HTR-8/SVneo (cell line): ENCODE measurements around the gene STARD6.
"Not testable (repeated sequence)": the region's sequence is repeated elsewhere in the genome, so short reads cannot be mapped to it uniquely, and the experiment has no call there.

Experiments
- DNase-seq: peaks from one replicate; pipeline ENCODE4 v3.0.0; 2011; ENCODE audit warnings: low spot score, mixed read lengths; ENCODE audit not compliant: insufficient read length
- FAIRE-seq: peaks from 2 replicates; lab custom pipeline; 2011; peaks lifted over from hg19 to GRCh38; lab: Jason Lieb, UNC

STARD6 gene, protein sequence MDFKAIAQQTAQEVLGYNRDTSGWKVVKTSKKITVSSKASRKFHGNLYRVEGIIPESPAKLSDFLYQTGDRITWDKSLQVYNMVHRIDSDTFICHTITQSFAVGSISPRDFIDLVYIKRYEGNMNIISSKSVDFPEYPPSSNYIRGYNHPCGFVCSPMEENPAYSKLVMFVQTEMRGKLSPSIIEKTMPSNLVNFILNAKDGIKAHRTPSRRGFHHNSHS

DNA sequence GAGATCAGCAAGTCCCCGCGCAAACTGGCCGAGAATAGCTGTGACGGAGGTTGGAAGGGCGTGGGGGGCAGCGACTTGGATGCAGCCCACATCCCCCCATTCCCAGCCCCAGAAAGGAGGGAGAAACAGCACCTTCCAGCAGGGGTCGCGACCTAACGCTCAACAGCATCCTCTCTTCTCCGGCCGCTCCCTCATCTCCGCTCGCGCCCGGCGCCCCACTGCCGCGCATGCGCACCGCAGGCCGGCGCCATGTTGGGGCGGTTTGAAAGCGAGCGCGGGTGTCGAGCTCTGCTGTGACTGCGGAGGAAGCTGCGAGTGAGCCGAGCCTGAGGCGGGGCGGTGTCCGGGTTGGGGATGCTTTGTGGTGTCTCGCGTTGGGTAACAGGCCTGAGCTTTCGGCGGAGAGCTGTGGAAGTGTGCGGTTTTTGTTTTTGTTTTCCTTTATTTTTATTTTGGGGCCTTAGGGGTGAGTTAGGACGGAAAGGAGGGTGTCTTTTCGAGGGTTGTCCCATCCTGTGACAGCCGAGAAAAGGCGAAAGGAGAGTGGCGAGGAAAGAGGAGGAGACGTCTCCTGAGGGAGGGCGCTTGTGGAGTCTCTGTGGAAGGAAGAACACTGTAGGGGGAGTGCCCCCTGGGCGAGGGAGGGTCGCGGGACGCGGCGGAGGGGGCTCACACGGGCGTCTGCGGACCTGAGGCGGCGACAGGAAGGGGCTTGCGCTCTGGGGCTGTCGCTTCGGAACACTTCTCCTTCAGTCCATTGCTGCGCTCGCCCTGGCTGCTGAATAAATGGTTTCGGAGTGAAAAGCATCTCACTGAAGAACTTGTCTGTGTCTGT is at the start of gene STARD6, which contains the start of gene C18orf54:
TSS of gene STARD6 (minus strand) at position 199 of the 835 bp plus-strand sequence. CDS start 3,285 bp downstream, outside the sequence.
TSS of gene C18orf54 (plus strand) at position 247 of the 835 bp plus-strand sequence. CDS start 2,667 bp downstream, outside the sequence.
- DNase-seq (peak; percentile 75), FAIRE-seq (peak; percentile 67)

DNA sequence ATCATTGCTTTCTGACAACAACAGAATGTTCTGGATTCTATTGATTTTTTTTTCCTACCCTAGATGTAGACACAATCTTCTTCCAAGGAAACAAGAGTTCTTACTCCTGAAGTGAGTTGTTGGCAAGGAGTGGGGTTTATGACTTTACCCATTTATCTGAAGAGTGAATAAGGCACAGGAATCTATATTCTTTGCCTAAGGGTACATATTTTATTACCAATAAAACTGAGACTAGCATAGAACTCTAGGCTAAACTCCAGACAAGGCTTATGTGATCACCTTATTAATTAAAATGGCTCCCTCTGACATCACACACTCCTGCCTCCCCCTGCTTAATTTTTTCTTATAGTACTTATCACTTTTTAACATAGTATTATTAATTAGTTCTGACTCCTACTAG is 47.6 kb upstream of the STARD6 start:
- no peak for FAIRE-seq
- no peak for DNase-seq

DNA sequence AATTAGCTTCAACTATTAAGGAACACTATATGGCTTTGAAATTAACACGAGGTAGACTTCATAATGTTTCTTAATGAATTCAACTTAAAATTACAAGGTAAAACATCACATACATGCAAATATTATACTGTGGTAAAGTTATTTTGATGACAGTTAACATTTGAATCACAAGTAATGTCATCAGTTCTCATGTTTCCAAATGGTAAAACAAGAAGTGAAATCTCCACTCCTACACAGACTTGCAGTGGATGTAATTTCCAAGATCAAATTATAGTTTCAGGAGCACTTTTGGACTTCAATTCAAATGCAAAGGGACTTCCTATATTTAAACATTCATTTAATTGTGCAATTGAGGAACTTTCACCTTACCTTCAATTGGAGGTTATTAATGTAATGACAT is 39.1 kb upstream of the STARD6 start:
- DNase-seq (no peak), FAIRE-seq (no peak)

DNA sequence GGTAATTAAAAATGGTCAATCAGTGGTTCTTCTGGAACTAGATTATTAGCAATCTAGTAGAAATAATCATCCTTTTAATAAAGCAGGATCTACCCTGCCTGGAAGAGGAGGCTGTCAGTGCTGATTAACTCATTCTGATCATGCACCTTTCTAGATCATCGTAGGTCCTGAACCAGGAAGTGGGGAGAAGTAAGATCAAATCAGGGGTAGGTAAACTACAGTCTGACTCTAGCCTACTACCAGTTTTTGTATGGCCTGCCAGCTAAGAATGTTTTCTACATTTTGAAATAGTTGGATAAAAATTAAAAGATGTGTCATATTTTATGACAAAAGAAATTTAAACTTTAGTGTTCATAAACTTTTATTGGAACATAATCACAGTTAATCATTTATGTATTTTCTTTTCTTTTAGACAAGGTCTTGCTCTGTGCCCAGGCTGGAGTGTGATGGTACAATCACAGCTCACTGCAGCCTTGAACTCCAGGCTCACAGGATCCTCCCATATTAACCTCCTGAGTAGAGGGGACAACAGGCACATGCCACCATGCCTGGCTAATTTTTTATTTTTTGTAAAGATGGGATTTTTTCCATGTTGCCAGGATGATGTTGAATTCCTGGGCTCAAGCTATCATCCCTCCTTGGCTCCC is 36.1 kb upstream of the STARD6 start:
- FAIRE-seq (no peak), DNase-seq (no peak)

DNA sequence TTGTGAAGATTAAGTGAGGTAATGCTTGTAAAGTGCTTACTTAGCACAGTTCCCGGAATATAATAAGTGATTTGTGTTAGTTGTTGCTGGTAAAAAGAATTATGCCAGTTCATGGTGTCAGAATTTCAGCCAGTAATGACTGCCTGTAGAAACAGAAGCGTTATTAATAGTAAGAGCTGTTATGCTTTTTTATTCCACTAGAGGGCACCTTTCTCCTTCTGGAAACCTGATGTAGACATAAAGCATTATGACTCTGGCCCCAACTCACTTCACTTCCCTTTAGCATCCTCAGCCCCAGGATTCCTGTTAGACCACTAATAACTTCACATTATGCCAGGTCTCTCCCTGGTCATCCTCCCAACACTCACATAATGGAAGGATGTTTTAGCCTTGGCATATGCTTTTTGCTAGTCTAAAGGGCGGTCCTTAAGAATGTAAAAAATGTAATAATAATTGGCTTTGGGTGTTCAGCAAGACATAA is 34.9 kb upstream of the STARD6 start:
- peak; percentile 13 for DNase-seq

DNA sequence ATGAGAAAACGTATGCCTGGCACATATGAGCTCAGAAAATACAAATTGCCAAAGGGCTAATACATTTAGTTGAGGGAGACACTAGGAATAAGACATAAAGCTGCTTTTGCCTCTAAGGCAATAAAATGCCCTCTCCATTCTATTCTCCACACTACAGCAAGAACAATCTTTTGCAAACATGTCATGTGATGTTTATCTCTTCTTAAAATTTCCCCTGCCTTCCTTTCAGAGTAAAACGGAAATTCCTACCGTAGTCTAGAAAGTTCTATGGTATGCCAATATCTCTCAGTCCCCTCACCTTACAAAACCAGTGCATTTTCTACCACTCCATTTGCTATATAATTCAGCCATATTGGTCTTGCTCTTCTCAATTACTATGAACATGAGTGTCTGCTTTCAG is 33.2 kb upstream of the STARD6 start:
- no peak for FAIRE-seq

More for the DNA sequence above, 34.9 kb upstream of the STARD6 start:
- peak; percentile 73 for FAIRE-seq

DNA sequence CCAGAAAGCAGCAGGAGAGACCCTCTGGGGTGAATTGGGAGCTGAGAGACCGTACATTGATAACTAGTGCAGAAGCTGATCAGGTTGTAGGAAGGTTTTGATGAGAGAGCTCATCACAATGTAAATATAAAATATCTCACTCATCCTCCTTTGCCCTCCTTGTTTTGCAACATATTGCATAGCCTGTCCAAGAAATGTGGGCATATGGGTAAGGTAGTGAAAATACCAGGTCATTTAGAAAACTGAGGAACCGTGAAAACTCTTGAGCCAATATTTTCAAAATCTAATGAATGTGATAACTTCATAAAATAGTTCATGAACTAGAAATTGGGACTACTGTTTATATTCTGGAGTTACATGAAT is 31.5 kb upstream of the STARD6 start:
- FAIRE-seq: no peak
- no peak for DNase-seq

More for the DNA sequence above, 33.2 kb upstream of the STARD6 start:
- no peak for DNase-seq

DNA sequence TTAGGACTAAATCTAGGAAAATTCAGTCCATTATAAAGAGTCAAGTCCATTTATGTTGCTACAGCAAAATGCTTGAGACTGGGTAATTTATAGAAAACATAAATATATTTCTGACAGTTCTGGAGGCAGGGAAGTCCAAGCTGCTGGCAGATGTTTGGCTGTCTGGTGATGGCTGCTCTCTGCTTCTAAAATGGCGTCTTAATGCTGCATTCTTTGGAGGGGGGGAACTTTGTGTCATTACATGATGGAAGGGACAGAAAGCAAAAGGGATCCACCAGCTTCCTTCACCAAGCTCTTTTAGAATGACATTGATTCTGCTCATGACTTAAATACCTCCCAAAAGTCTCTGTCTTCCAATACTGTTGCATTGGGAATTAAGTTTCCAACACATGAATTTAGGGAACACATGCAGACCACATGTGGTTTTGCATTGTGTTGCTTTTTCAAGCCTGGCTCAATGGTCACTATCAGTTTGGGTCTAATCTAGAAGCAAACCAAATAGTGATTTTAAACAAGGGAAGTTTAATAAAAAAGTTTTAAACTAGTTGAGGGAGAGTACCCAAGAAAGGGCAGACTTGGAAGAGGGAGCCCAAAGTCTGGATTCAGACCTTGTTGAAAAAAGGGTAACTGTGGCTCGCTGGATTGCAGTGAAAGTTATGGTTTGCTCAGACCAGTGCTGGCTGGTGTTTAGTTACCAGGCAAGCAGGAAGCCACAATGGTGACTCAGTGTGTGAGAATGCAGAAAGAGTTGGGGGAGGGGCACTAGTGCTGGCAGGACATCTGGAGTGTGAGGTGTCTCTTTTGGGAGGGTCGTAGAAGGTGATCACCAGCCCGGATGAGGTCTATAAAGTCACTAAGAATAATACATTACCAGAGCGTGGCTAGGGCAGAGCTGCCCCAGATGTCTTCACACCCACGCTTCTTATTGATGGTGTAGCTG is 30.8 kb upstream of the STARD6 start:
- no peak for FAIRE-seq
- DNase-seq: peak; percentile 41

DNA sequence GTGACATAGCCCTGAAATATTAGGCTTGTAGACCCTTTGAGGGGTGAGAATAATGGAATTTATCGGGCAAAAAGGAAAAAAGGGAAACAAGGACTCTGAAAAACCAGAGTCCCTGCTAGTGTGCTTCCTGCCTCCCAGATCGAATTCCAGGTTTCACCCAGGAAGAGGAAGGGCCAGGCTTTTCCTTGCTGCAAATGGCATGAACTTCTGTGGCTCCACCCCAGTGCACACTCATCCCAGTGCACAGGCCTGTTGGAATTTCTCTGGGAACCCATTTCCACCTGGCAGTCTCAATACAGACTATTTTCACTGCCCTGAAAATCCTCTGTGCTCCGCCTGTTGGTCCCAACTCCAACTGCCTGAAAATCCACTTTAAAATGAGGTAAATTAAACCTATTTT is 30.0 kb upstream of the STARD6 start:
- FAIRE-seq: no peak
- no peak for DNase-seq

DNA sequence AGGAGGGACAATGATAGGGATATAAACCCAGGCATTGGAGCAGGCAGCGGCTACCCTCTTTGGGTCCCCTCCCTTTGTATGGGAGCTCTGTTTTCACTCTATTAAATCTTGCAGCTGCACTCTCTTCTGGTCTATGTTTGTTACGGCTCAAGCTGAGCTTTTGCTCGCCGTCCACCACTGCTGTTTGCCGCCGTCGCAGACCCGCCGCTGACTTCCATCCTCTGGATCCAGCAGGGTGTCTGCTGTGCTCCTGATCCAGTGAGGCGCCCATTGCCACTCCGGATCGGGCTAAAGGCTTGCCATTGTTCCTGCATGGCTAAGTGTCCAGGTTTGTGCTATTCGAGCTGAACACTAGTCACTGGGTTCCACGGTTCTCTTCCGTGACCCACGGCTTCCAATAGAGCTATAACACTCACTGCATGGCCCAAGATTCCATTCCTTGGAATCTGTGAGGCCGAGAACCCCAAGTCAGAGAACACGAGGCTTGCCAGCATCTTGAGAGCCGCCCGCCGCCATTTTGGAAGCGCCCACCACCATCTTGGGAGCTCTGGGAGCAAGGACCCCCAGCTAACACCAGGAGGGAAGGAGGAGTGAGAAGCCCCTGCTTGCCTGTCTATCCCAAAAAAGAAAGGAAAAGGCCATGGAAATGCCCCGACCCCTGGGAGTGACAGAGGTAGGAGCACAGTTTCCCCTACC is 29.3 kb upstream of the STARD6 start:
- FAIRE-seq, DNase-seq: not testable (repeated sequence)

DNA sequence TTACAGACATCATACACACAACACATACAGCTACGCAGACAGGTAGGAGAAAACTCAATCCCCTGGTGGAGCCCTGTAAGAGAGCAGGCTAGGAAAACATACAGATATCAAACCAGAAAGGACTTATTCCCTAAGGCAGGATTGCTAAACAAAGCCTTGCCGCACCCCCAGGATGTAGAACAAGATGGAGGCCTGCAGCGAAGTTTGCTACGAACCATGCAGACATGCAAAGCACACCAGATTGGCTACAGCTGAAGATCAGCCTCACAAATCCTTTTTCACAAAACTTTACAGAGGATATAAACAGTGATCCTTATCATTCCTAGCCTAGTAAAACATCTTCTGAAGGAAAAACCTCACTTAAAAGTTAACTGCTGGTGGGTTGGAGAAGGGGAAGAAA is 28.4 kb upstream of the STARD6 start:
- no peak for DNase-seq
- FAIRE-seq: no peak

DNA sequence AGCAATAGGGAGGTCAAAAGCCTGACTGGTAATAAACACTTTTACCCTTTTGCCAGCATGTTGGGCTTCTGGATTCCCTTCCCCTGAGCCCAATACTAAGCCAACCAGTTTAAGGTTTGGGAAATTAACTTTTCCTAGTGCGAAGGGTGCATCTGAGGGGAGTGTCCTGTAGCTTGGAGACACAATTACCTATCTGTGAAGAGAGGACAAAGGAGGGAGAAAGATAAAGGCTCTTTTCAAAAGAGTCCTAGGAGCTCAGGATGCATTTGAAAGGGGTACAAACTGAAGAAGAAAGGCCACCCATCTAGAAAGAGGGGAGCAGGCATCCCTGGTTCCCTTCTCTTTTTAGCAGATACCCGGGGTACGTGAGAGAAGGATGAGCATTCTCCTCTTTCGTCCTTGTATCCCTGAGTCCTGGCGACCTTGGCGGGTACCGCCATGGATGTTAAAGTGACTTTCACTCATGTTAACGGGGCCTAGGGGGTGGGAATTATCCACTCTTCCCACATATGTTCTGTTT is 25.1 kb upstream of the STARD6 start:
- DNase-seq: no peak
- FAIRE-seq: no peak

DNA sequence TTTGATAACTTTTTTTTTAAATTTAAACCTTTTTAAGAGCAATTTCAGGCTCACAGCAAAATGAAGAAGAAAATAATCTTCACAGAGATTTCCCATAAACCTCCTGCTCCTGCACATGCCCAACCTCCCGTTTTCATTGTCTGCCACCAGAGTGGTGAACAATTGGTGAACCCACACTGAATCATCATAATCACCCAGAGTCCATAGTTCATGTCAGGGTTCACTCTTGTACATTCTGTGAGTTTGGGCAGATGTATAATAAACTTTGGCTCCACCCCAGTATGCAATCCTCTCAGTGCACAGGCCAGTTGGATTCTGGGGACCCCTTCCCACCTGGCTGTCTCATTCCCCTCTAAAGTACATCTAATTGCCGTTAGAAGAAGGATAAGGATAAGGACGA is 24.4 kb upstream of the STARD6 start:
- FAIRE-seq (no peak), DNase-seq (no peak)

DNA sequence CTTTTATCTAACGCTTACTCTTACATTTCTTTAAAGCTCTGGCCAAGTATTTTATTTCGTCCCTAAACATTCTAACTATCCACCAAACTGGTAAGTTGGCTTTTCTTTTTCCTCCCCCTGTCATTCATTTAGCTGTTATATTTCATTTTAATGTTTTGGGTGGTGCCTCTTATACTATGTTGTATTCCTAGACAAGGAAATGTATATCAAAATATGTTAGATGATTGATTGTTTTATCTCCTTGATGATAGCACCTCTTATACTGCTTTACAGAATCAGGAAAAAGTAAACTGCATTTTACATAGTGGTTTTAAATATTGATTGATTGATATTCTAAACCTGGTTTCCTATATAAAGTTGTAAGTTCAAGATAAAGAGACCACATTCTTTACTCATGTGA is 24.0 kb upstream of the STARD6 start:
- DNase-seq (no peak), FAIRE-seq (no peak)

DNA sequence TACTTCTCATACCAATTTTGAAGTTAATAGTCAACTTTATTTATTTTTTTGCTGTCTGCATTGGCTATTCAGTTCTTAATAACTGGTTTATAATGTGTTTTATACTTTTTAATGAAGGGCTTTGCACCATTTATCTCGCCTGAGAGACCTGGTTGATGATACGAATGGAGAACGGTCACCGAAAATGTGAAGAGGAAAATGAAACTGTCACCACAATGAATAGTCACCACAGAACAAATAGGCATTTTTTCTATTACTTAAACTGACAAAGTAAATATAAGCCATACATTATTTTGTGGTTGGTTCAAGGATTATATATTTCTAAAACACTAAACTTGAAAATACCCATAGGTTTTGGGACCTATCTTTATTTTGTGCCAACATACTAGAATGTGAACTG is 20.4 kb upstream of the STARD6 start:
- no peak for DNase-seq
- FAIRE-seq: no peak

DNA sequence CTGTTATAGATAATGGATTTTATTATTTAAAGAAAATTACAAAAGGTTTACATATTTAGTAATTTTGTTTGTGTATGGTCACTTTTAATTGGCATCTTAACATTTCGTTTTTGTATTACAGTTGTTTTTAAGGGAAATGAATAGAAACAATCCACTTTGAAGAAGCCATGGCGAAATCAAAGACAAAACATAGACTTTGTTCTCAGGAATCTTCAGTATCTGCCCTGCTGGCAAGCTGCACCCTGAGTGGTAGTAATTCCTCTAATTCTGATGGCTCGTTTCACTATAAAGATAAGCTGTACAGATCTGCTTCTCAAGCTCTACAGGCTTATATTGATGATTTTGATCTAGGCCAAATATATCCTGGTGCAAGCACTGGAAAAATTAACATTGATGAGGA is 2.7 kb upstream of the STARD6 start:
- no peak for FAIRE-seq
- no peak for DNase-seq

DNA sequence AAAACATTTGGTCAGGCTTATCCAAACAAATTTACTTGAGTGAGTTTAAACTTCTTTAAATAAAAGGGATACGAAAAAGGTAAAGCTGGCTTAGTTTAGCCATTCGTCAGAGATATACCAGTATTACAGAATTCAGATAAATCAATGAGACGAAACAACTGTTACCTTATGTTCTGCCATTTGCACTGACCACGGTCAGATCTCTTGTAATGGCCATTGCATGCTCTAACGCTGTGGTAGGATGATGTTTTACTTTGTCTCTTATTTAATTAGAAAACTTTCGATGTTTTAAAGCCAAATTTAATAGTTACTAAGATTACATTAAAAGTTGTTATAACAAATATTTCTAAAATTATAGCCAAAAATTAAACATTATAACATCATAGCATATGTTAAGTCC is 1.6 kb upstream of the STARD6 start:
- DNase-seq: no peak
- FAIRE-seq: no peak

DNA sequence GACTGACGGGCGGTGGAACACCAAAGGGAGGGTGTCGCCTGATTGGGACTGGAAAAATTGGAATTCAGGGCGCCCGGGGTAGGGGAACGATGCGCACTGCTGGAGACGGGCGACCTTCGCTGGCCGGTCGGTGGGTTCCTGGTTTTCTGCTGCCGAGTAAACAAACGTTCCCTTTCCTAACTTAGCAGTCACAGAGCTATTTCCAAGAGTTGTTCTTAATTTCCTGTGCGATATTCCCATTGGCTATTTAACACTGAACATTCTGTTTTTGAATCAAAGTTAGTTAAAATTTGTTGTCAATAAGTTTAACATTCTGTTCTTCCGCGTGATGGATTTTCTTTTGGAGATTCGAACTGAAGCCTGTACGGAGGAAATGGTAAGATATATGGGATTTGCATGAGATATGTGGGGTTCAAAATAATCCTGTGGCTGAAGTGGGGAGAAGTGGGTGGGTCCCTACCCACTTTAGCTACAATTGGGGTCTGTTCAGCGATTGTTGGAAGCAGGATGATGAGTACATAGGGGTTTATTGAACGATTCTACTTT is 910 bp upstream of the STARD6 start:
- no peak for DNase-seq
- FAIRE-seq: no peak
